ENCODE results near the gene NFYA. TPM values are rescaled to one million over a fixed set of nuclear protein-coding genes. Genes with fewer than 3 reads are reported as not detected.
"Not testable (repeated sequence)": the region's sequence is repeated elsewhere in the genome, so short reads cannot be mapped to it uniquely, and the experiment has no call there.

Gene NFYA
- total and polyA plus RNA-seq, 7 donors: 7.4 to 12.8 (median 10.2) TPM

DNA sequence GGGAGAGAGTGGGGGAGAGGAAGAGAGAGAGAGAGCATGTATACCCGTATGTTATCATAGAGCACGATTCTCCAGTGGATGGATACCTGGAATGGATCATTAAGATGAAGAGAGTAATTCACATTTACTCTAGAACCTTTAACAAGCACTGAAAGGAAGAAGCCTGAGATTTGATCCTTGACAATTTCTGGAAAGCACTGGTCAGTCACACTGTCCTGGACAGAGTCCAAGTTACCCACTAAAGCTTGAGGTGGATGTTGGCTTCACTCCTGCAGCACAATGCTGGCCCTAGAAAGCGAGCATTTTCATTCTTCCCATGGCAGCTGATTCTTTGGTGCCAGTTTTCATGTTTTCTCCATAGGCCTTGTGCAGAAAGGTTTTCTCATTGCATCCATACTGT lies 25.6 kb downstream of the NFYA start:
- intact Hi-C loops (cut with DNase I): no loop called here
- 83 to 91% methylated on average over 3 of the region's 3 CpGs for WGBS, 2 donors
- H3K27ac ChIP-seq: no peak overlapping the region
- no peaks in the 10 kb centered on the region for H3K27me3 ChIP-seq
- no peak for DNase-seq
- H3K4me1 ChIP-seq: no peaks in the 10 kb centered on the region
- no peak overlapping the region for H3K4me3 ChIP-seq
- peaks cover 17 to 77% (median 36%) of the 10 kb centered on the region in 4 donors for H3K36me3 ChIP-seq
- no peaks in the 10 kb centered on the region for H3K9me3 ChIP-seq
- no peak for TF ChIP-seq EP300 (IDR thresholded peaks at IDR 0.05)
- TF ChIP-seq, protein P1, sequence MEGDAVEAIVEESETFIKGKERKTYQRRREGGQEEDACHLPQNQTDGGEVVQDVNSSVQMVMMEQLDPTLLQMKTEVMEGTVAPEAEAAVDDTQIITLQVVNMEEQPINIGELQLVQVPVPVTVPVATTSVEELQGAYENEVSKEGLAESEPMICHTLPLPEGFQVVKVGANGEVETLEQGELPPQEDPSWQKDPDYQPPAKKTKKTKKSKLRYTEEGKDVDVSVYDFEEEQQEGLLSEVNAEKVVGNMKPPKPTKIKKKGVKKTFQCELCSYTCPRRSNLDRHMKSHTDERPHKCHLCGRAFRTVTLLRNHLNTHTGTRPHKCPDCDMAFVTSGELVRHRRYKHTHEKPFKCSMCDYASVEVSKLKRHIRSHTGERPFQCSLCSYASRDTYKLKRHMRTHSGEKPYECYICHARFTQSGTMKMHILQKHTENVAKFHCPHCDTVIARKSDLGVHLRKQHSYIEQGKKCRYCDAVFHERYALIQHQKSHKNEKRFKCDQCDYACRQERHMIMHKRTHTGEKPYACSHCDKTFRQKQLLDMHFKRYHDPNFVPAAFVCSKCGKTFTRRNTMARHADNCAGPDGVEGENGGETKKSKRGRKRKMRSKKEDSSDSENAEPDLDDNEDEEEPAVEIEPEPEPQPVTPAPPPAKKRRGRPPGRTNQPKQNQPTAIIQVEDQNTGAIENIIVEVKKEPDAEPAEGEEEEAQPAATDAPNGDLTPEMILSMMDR (IDR thresholded peaks at IDR 0.05): no peak
- TF ChIP-seq POLR2A (IDR thresholded peaks at IDR 0.05): no peak
- no peak for TF ChIP-seq POLR2AphosphoS5 (IDR thresholded peaks at IDR 0.05)

DNA sequence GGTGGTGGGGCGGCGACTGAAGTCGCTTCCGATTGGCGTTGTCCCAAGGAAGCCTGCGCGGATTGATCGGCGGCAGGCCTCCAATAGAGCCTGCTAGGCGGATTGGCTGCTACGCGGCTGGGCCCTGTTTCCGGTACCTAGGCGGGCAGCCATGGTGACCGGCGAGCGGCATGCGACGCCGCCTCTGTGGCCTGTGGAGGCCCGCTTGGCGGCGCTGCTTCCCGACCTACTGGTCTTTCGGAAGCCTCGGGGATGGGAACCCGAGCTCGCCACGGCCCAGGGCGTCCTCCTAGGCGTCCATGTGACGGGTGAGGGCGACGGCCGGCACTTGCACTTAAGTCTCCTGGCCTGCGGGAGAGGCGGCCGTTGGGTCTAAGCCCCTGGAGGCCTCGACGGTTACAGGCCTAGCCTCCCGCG lies 28.1 kb downstream of the NFYA start:
- TF ChIP-seq POLR2A (IDR thresholded peaks at IDR 0.05): no peak
- no peak for TF ChIP-seq POLR2AphosphoS5 (IDR thresholded peaks at IDR 0.05)
- TF ChIP-seq EP300 (IDR thresholded peaks at IDR 0.05): no peak
- TF ChIP-seq, protein P1 (IDR thresholded peaks at IDR 0.05): no peak
- H3K36me3 ChIP-seq: peaks cover 9 to 52% (median 14%) of the 10 kb centered on the region in 4 donors
- no peaks in the 10 kb centered on the region for H3K27me3 ChIP-seq
- no peak overlapping the region for H3K4me3 ChIP-seq
- H3K27ac ChIP-seq: no peak overlapping the region
- H3K4me1 ChIP-seq: no peaks in the 10 kb centered on the region
- no peaks in the 10 kb centered on the region for H3K9me3 ChIP-seq
- intact Hi-C loops (cut with DNase I): no loop called here
- no peak for DNase-seq
- WGBS, 2 donors: 81 to 95% methylated on average over 42 of the region's 42 CpGs

DNA sequence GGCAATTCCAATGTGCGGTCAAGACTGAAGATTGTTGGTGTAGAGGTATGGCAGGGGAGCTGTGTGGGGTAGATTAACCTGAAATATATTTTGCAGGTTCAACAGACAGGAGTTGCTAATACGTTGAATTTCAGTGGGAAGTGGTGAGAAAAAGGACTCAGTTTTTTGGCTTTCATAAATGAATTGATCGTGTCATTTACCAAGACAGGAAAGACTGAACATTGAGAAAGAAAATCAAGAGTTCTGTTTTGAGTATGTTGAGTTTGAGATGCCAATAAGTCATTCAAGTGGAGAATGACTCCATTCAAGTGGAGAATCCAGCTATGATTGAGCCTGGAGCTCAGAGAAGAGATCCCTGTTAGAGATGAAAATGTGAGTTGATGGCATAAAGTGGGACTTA lies 31.1 kb downstream of the NFYA start:
- no peak for TF ChIP-seq EP300 (IDR thresholded peaks at IDR 0.05)
- TF ChIP-seq POLR2A (IDR thresholded peaks at IDR 0.05): no peak
- no peak for TF ChIP-seq POLR2AphosphoS5 (IDR thresholded peaks at IDR 0.05)
- TF ChIP-seq, protein P1 (IDR thresholded peaks at IDR 0.05): no peak
- intact Hi-C loops (cut with DNase I): no loop called here
- Histone ChIP-seq H3K36me3 (peaks cover 0 to 22% (median 5%) of the 10 kb centered on the region in 4 donors), H3K4me3 (no peak overlapping the region), H3K4me1 (no peaks in the 10 kb centered on the region), H3K9me3 (no peaks in the 10 kb centered on the region), H3K27ac (no peak overlapping the region), H3K27me3 (no peaks in the 10 kb centered on the region)
- no peak for DNase-seq
- WGBS, 2 donors: 86 to 91% methylated on average over 3 of the region's 3 CpGs

DNA sequence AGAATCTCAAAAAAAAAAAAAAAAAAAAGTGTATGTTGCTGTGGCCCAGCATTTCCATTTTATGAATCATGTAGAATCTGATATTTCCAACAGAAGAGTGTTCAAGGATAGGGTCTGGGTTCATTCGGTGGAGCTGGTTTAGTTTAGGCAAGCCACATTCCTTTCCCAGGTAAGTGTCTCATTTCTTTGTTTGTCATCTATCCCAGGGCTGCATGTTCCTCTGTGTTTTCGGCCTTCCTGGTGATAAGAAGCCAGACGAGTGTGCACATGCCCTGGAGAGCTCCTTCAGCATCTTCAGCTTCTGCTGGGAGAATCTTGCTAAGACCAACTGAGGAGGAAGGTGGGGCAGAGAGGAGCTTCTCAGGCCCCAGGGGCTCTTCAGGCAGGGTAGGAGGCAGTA lies 38.2 kb downstream of the NFYA start:
- no peaks in the 10 kb centered on the region for H3K4me1 ChIP-seq
- no peaks in the 10 kb centered on the region for H3K36me3 ChIP-seq
- H3K9me3 ChIP-seq: no peaks in the 10 kb centered on the region
- WGBS, 2 donors: 93 to 94% methylated on average over 3 of the region's 3 CpGs
- TF ChIP-seq POLR2AphosphoS5 (IDR thresholded peaks at IDR 0.05) (no peak), POLR2A (IDR thresholded peaks at IDR 0.05) (no peak), EP300 (IDR thresholded peaks at IDR 0.05) (no peak)
- TF ChIP-seq, protein P1 (IDR thresholded peaks at IDR 0.05): no peak
- no peak overlapping the region for H3K4me3 ChIP-seq
- no peak for DNase-seq
- no peaks in the 10 kb centered on the region for H3K27me3 ChIP-seq
- intact Hi-C loops (cut with DNase I): no loop called here
- H3K27ac ChIP-seq: no peak overlapping the region

DNA sequence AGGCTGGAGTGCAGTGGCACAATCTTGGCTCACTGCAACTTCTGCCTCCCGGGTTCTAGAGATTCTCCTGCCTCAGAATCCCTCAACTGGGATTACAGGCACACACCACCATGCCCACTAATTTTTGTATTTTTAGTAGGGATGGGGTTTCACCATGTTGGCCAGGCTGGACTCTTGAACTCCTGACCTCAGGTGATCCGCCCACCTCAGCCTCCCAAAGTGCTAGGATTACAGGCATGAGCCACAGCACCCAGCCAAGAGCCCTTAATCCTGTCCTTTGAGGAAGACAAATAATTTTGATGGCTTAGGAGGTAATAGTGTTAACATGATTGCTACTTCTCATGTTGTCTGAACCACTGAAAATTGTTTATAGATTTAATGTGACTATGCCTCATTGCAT lies 42.3 kb downstream of the NFYA start:
- WGBS, 2 donors: 85 to 95% methylated on average over 2 of the region's 2 CpGs
- H3K9me3 ChIP-seq; H3K27me3 ChIP-seq; H3K27ac ChIP-seq; H3K4me1 ChIP-seq; H3K4me3 ChIP-seq; intact Hi-C loops (cut with DNase I); H3K36me3 ChIP-seq; DNase-seq: not testable (repeated sequence)
